HCT116 (cell line): ENCODE measurements around the gene TEDC1. TPM values are rescaled to one million over a fixed set of nuclear protein-coding genes. Genes with fewer than 3 reads are reported as not detected.

Experiments
- ATAC-seq: fragments of 200-7000 bp; cut with Tn5 transposase; 2 replicates; pipeline ENCODE4 v1.9.1; 2020; ENCODE audit warnings: mild to moderate bottlenecking, moderate library complexity
- BruUV-seq: library from RNA; stranded (reverse); fragments of 400-500 nt; replicated peaks from 2 replicates; lab custom pipeline; 2021; lab: Mats Ljungman, UMichigan
- CTCF ChIA-PET: fragments of 300-600 bp; sonication (Branson Sonifier 250); formaldehyde crosslinking; loops from one replicate; lab custom pipeline; 2021; ENCODE audit warnings: antibody characterized with exemption; lab: Charles Lee
- POLR2A ChIA-PET: fragments of 300-600, 350-600 bp; sonication (Branson Sonifier 250); formaldehyde crosslinking; loops from one replicate; lab custom pipeline; 2021; ENCODE audit warnings: antibody characterized with exemption; lab: Charles Lee
- RAD21 ChIA-PET, 2 experiments: fragments of 300-600 bp; sonication (Branson Sonifier 250); formaldehyde crosslinking; loops; one replicate each; lab custom pipeline; 2023; ENCODE audit warnings: low total read pairs in 2 of 2; ENCODE audit not compliant: uncharacterized antibody in 2 of 2, unreplicated experiment in 2 of 2, low non-redundant PET in 1 of 2; lab: Charles Lee
- DNase-seq: peaks from one replicate; pipeline ENCODE4 v3.0.0-alpha.2; 2010; ENCODE audit warnings: low read depth, low spot score
- H2AFZ ChIP-seq: fragments of 200-600 bp; shearing (Covaris generic), sonication (generic); 2 replicates; pipeline ENCODE4 v1.6.1; 2017; ENCODE audit warnings: low read depth, mixed run types, mixed read lengths, antibody characterized with exemption, low read length; ENCODE audit not compliant: poor library complexity, severe bottlenecking
- H3K27ac ChIP-seq: 2 replicates; pipeline ENCODE4 v1.5.1; 2012; ENCODE audit warnings: low read depth, low read length
- H3K27me3 ChIP-seq: fragments of 200-600 bp; sonication (generic); 2 replicates; pipeline ENCODE4 v1.6.1; 2016; ENCODE audit warnings: mixed run types, low read length, mixed read lengths; ENCODE audit not compliant: insufficient read depth
- H3K36me3 ChIP-seq, 2 experiments: fragments of 200-500 bp in 1 of 2; fragments of 200-600 bp in 1 of 2; sonication (Bioruptor generic) in 1 of 2; sonication (generic) in 1 of 2; 2 replicates each; pipeline versions ENCODE4 v1.5.1 to v1.6.1; 2014 to 2016; ENCODE audit warnings: low read length in 2 of 2, inconsistent platforms in 1 of 2, mixed read lengths in 1 of 2, mixed run types in 1 of 2; ENCODE audit not compliant: insufficient read depth in 2 of 2, control insufficient read depth in 1 of 2
- H3K4me1 ChIP-seq, 2 experiments: fragments of 200-600 bp in 1 of 2; sonication (generic) in 1 of 2; 2 replicates each; pipeline versions ENCODE4 v1.5.1 to v1.6.1; 2012 to 2017; ENCODE audit warnings: low read length in 2 of 2, inconsistent platforms in 1 of 2, mild to moderate bottlenecking in 1 of 2, mixed read lengths in 1 of 2, mixed run types in 1 of 2, moderate library complexity in 1 of 2; ENCODE audit not compliant: insufficient read depth in 2 of 2, control insufficient read depth in 1 of 2
- H3K4me2 ChIP-seq: fragments of 200-600 bp; sonication (generic); 2 replicates; pipeline ENCODE4 v1.6.1; 2017; ENCODE audit warnings: mixed run types, low read length, mixed read lengths
- H3K4me3 ChIP-seq, 2 experiments: fragments of 200-600 bp in 1 of 2; sonication (generic) in 1 of 2; replicated peaks in 1 of 2; 2 replicates each; pipeline ENCODE4 v1.5.1; 2011 to 2016; ENCODE audit warnings: low read length in 2 of 2, control low read depth in 1 of 2, low read depth in 1 of 2, mild to moderate bottlenecking in 1 of 2, mixed read lengths in 1 of 2, mixed run types in 1 of 2
- H3K79me2 ChIP-seq: fragments of 200-600 bp; sonication (generic); 2 replicates; pipeline ENCODE4 v1.6.1; 2017; ENCODE audit warnings: mild to moderate bottlenecking, mixed run types, low read length, moderate library complexity, mixed read lengths; ENCODE audit not compliant: insufficient read depth
- H3K9ac ChIP-seq: fragments of 200-600 bp; sonication (generic); 2 replicates; pipeline ENCODE4 v1.6.1; 2016; ENCODE audit warnings: low read length, mixed read lengths
- H3K9me2 ChIP-seq: fragments of 200-600 bp; sonication (generic), shearing (Covaris generic); 2 replicates; pipeline ENCODE4 v1.6.1; 2017; ENCODE audit warnings: mixed run types, mild to moderate bottlenecking, moderate library complexity; ENCODE audit not compliant: insufficient read depth
- H3K9me3 ChIP-seq, 2 experiments: fragments of 200-500 bp in 1 of 2; fragments of 200-600 bp in 1 of 2; sonication (Bioruptor generic) in 1 of 2; sonication (generic) in 1 of 2; 2 replicates each; pipeline ENCODE4 v1.6.1; 2014 to 2017; ENCODE audit warnings: low read length in 2 of 2, mixed read lengths in 2 of 2, inconsistent platforms in 1 of 2, low read depth in 1 of 2, mild to moderate bottlenecking in 1 of 2, mixed run types in 1 of 2, moderate library complexity in 1 of 2; ENCODE audit not compliant: control insufficient read depth in 1 of 2, insufficient read depth in 1 of 2
- H4K20me1 ChIP-seq: fragments of 200-600 bp; sonication (generic), shearing (Covaris generic); 2 replicates; pipeline ENCODE4 v1.6.1; 2017; ENCODE audit warnings: mixed run types, mild to moderate bottlenecking, moderate library complexity; ENCODE audit not compliant: insufficient read depth
- ATF3 ChIP-seq: IDR thresholded peaks from 2 replicates; pipeline ENCODE4 v1.6.1; 2012
- CBX3 ChIP-seq: IDR thresholded peaks from 2 replicates; pipeline ENCODE4 v1.6.1; 2012; ENCODE audit warnings: low read depth
- CEBPB ChIP-seq: IDR thresholded peaks from 2 replicates; pipeline ENCODE4 v1.6.1; 2012; ENCODE audit warnings: low read depth
- CTCF ChIP-seq, 3 experiments: fragments of 200-600 bp in 1 of 3; sonication (generic) in 1 of 3; IDR thresholded peaks in 2 of 3; conservative IDR thresholded peaks in 1 of 3; 2 replicates each; pipeline ENCODE4 v1.5.1; 2012 to 2017; ENCODE audit warnings: low read depth in 2 of 3, low read length in 2 of 3, antibody characterized with exemption in 1 of 3, borderline replicate concordance in 1 of 3, control low read depth in 1 of 3, mild to moderate bottlenecking in 1 of 3, mixed read lengths in 1 of 3, mixed run types in 1 of 3, moderate library complexity in 1 of 3; ENCODE audit not compliant: insufficient read depth in 1 of 3
- ELF1 ChIP-seq: IDR thresholded peaks from 2 replicates; pipeline ENCODE4 v1.6.1; 2012; ENCODE audit warnings: low read depth, borderline replicate concordance
- EZH2 ChIP-seq: fragments of 200-600 bp; sonication (generic); IDR thresholded peaks from 2 replicates; pipeline ENCODE4 v1.6.1; 2017; ENCODE audit warnings: antibody characterized with exemption, mixed run types
- EZH2phosphoT487 ChIP-seq: fragments of 200-600 bp; IDR thresholded peaks from 2 replicates; pipeline ENCODE4 v1.6.1; 2018; ENCODE audit warnings: antibody characterized with exemption, borderline replicate concordance
- JUND ChIP-seq: IDR thresholded peaks from 2 replicates; pipeline ENCODE4 v1.6.1; 2012
- POLR2A ChIP-seq: IDR thresholded peaks from 2 replicates; pipeline ENCODE4 v1.7.0; 2011; ENCODE audit warnings: borderline replicate concordance; ENCODE audit not compliant: insufficient read depth, insufficient read length; ENCODE audit errors: extremely low read depth
- POLR2AphosphoS5 ChIP-seq: IDR thresholded peaks from 2 replicates; pipeline ENCODE4 v1.6.1; 2011; ENCODE audit warnings: mild to moderate bottlenecking, low read depth, low read length, moderate library complexity
- RAD21 ChIP-seq: IDR thresholded peaks from 2 replicates; pipeline ENCODE4 v1.6.1; 2012; ENCODE audit warnings: low read depth, mild to moderate bottlenecking
- SIN3A ChIP-seq: IDR thresholded peaks from 2 replicates; pipeline ENCODE4 v1.6.1; 2012; ENCODE audit warnings: low read depth
- SP1 ChIP-seq: IDR thresholded peaks from 2 replicates; pipeline ENCODE4 v1.6.1; 2012; ENCODE audit warnings: low read depth
- SRF ChIP-seq: IDR thresholded peaks from 2 replicates; pipeline ENCODE4 v1.6.1; 2012; ENCODE audit warnings: low read depth
- TCF7L2 ChIP-seq: IDR thresholded peaks from 2 replicates; pipeline ENCODE4 v1.7.0; 2011; ENCODE audit warnings: borderline replicate concordance, inconsistent platforms; ENCODE audit not compliant: insufficient read depth, insufficient read length; ENCODE audit errors: extremely low read depth
- YY1 ChIP-seq: IDR thresholded peaks from 2 replicates; pipeline ENCODE4 v1.6.1; 2011; ENCODE audit warnings: low read length, low read depth, moderate library complexity, mild to moderate bottlenecking; ENCODE audit not compliant: insufficient replicate concordance; ENCODE audit errors: extremely low read depth
- ZBTB33 ChIP-seq: IDR thresholded peaks from 2 replicates; pipeline ENCODE4 v1.6.1; 2011; ENCODE audit warnings: mild to moderate bottlenecking, low read length, moderate library complexity; ENCODE audit not compliant: insufficient replicate concordance; ENCODE audit errors: extremely low read depth
- ZFX ChIP-seq: fragments of 450-650 bp; IDR thresholded peaks from 2 replicates; pipeline ENCODE4 v1.6.1; 2017
- ZNF274 ChIP-seq: fragments of 200-500 bp; sonication (Bioruptor generic); IDR thresholded peaks from 2 replicates; pipeline ENCODE4 v1.6.1; 2014; ENCODE audit warnings: mild to moderate bottlenecking, low read depth, low read length, inconsistent platforms
- intact Hi-C: fragments of 100-400 bp; cut with micrococcal nuclease; formaldehyde crosslinking; loops from 2 replicates; pipeline ENCODE4 v1.10.0; 2022
- total RNA-seq: library from RNA; stranded (reverse); gene quantifications from one replicate; pipeline ENCODE4 v1.2.1, GENCODE V29; 2021; ENCODE audit not compliant: unreplicated experiment
- TF ChIP-seq, protein P1 (sequence below): IDR thresholded peaks from 2 replicates; pipeline ENCODE4 v1.6.1; 2012

Gene TEDC1
- total RNA-seq, 1 experiment from 2014 or later, result 40.4 TPM

DNA sequence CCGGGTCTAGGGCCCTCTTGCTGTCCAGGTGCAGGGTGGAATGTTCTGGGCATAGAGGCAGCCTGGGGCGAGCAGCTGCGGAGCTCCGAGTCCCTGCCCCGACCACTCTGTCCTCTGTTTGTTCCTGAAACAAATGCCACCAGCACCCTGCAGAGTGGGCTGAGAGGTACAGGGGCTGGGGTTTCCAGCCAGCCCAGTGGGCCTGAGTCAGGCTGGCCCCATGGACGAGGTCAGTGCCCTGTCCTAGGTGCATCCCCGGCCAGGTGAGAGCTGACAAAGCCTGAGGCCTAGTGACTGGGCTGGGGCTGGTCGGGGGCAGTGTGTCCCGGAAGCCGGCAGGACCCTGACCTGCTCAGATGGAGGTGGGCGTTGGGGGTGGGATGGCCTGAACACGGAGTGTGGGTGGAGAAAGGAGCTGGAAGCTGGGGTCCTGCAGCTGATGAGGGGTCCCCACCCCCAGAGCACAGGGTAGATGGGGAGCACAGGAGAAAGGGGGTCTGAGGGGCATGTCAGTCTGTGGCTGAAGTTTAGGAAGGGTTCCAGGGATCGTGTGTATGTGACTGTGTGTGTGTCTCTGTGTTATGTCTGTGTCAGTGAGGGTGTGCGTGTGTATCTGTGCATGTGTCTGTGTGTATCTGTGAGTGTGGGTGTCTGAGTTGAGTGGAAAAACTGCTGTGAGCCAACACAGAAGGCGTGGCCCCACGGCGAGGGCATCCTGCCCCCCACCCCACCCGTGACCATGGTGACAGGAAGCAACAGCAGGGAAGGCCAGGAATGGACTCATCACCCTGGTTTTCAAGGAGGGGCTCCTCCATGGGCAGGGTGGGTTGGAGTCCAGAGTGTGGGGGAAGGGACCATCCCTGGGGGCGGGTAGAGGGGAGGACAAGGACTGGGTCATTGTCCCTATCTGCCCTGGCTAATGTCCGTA is 6.7 kb upstream of the TEDC1 start:
- peaks cover 37 to 89% of the 10 kb centered on the region in 2 experiments for H3K4me1 ChIP-seq
- CTCF ChIA-PET, result no interaction called here

More for the DNA sequence above, 6.7 kb upstream of the TEDC1 start:
- ATAC-seq, result no peak
- BruUV-seq, result no TSS peak
- TF ChIP-seq SRF (no peak), CEBPB (no peak), EZH2 (no peak), RAD21 (no peak), YY1 (no peak), ZFX (no peak), POLR2AphosphoS5 (no peak), JUND (no peak), ZBTB33 (no peak), POLR2A (no peak), ATF3 (no peak), ELF1 (no peak), CBX3 (no peak), SP1 (no peak), SIN3A (no peak), ZNF274 (no peak), EZH2phosphoT487 (no peak), TCF7L2 (no peak), CTCF (IDR thresholded peaks at IDR 0.05 in 2 of 3, conservative IDR thresholded peaks at IDR 0.05 in 1 of 3; ENCODE audit: borderline replicate concordance in 1 of 3, insufficient read depth in 1 of 3, low read depth in 2 of 3, low read length in 2 of 3) (no peak)
- TF ChIP-seq, protein P1, sequence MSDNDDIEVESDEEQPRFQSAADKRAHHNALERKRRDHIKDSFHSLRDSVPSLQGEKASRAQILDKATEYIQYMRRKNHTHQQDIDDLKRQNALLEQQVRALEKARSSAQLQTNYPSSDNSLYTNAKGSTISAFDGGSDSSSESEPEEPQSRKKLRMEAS, result no peak
- Histone ChIP-seq H3K4me2 (no peak overlapping the region), H2AFZ (no peak overlapping the region), H3K27ac (no peak overlapping the region; the same call in 1 of the 2 replicates), H3K4me3 (no peak overlapping the region), H3K9me3 (no peaks in the 10 kb centered on the region), H3K79me2 (peaks cover 5% of the 10 kb centered on the region; the same call in 1 of the 2 replicates), H4K20me1 (no peaks in the 10 kb centered on the region), H3K9me2 (no peaks in the 10 kb centered on the region), H3K27me3 (no peaks in the 10 kb centered on the region), H3K9ac (no peak overlapping the region), H3K36me3 (no peaks in the 10 kb centered on the region)
- RAD21 ChIA-PET, result no interaction called here
- intact Hi-C loops, result no loop called here
- POLR2A ChIA-PET, result no interaction called here
- no peak for DNase-seq
